ENCODE data around the gene GSPT1.

The GSPT1 gene

DNA sequence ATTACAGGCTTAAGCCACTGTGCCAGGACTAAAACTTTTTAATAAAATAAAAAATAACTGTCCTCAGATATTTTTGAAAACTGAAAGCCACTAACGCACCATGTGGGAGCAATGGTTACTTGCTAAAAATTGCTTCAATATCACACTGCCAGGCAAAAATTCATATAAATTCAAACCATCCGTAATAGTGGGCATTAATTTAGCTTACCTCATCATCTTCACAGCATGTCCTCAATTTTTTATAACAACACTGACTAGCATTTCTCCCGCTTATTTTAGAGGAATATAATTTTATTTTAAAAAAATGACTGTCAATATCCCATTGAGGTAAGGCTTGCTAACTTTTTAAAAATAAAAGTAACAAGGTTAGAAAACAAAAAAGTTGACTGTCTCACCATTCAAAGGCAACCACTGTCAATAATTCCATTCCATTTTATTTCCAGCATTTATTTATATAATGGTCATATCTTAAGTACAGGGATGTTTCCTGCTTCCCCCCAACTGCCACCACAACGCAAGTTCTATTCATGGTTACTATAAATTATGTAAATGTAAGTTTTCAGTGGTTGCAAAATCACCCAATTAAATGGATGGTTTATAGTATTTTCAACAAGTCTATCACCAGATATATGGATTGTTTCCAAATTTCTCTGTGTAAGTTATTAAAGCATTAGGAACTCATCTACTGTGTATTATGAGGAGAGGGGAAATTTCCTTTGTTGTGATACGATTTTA is 25.4 kb downstream of the GSPT1 start:
- TF ChIP-seq, protein P1, sequence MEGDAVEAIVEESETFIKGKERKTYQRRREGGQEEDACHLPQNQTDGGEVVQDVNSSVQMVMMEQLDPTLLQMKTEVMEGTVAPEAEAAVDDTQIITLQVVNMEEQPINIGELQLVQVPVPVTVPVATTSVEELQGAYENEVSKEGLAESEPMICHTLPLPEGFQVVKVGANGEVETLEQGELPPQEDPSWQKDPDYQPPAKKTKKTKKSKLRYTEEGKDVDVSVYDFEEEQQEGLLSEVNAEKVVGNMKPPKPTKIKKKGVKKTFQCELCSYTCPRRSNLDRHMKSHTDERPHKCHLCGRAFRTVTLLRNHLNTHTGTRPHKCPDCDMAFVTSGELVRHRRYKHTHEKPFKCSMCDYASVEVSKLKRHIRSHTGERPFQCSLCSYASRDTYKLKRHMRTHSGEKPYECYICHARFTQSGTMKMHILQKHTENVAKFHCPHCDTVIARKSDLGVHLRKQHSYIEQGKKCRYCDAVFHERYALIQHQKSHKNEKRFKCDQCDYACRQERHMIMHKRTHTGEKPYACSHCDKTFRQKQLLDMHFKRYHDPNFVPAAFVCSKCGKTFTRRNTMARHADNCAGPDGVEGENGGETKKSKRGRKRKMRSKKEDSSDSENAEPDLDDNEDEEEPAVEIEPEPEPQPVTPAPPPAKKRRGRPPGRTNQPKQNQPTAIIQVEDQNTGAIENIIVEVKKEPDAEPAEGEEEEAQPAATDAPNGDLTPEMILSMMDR (IDR thresholded peaks at IDR 0.05; ENCODE audit: borderline replicate concordance, insufficient read depth, low read depth, low read length): no peak
- H3K4me3 ChIP-seq (ENCODE audit: low read depth, low read length): no peak overlapping the region

GRCh38 chr16:11886881-11887280 is 28.9 kb downstream of the GSPT1 start:
- TF ChIP-seq, protein P1 (IDR thresholded peaks at IDR 0.05; ENCODE audit: borderline replicate concordance, insufficient read depth, low read depth, low read length): no peak
- no peak overlapping the region for H3K4me3 ChIP-seq (ENCODE audit: low read depth, low read length)

DNA sequence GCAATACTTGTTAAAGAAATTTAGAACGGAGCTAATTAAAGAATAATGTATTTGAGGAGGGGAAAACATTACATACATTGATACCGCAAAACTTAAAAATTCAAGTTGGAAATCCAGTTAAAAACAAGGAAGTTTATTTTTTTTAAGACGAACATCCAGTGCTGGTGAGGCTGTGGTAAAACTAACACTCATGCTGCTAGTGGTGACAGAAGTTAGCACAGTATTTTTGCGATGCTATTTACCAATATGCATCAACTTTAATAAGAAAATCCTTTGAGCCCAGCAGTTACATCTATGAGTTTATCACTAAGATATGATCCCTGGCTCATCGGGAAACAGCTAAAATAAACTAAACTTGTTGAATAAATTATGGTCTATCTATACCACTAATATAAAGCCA is 31.7 kb downstream of the GSPT1 start:
- H3K4me3 ChIP-seq (ENCODE audit: low read depth, low read length): no peak overlapping the region

GRCh38 chr16:11880007-11880406 is 35.7 kb downstream of the GSPT1 start:
- TF ChIP-seq, protein P1 (IDR thresholded peaks at IDR 0.05; ENCODE audit: borderline replicate concordance, insufficient read depth, low read depth, low read length): no peak
- H3K4me3 ChIP-seq (ENCODE audit: low read depth, low read length): no peak overlapping the region

More for the DNA sequence above, 31.7 kb downstream of the GSPT1 start:
- TF ChIP-seq, protein P1 (IDR thresholded peaks at IDR 0.05; ENCODE audit: borderline replicate concordance, insufficient read depth, low read depth, low read length): no peak

DNA sequence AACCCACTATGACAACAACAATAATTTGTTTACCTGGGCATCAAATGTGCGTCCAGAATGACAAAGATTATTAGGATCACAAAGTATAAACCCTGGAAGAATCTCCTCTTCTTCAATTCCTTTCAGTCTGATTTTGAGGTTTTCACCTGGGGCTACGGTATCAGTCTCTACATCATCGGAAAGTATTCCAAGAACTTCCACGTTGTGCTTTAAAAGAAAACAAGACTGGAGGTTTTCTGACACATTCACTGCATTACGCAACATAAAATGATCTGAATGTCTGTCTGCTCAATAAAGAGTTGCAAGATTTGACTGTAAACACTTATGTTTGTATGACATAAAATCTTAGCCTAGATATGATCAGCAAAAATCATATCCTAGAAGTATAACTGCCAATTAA is 38.4 kb downstream of the GSPT1 start:
- TF ChIP-seq, protein P1 (IDR thresholded peaks at IDR 0.05; ENCODE audit: borderline replicate concordance, insufficient read depth, low read depth, low read length): no peak
- H3K4me3 ChIP-seq (ENCODE audit: low read depth, low read length): no peak overlapping the region

GRCh38 chr16:11876306-11876705 is 39.5 kb downstream of the GSPT1 start:
- TF ChIP-seq, protein P1 (IDR thresholded peaks at IDR 0.05; ENCODE audit: borderline replicate concordance, insufficient read depth, low read depth, low read length): no peak
- H3K4me3 ChIP-seq (ENCODE audit: low read depth, low read length): no peak overlapping the region

- TF ChIP-seq, protein P1 (IDR thresholded peaks at IDR 0.05; ENCODE audit: borderline replicate concordance, insufficient read depth, low read depth, low read length): no peak
These were observed 40.0 kb downstream of the GSPT1 start for GRCh38 chr16:11875721-11876120.

More at GRCh38 chr16:11875721-11876120, 40.0 kb downstream of the GSPT1 start:
- no peak overlapping the region for H3K4me3 ChIP-seq (ENCODE audit: low read depth, low read length)

Measured in GM12875 (cell line).